Activated CD8-positive, alpha-beta T cell treated with anti-CD3 and anti-CD28 coated beads for 36 hours (primary cell): ENCODE results near the gene FRMD4A. TPM values are rescaled to one million over a fixed set of nuclear protein-coding genes. Genes with fewer than 3 reads are reported as not detected.

Experiments
- ATAC-seq: fragments of 200-7000 bp; cut with Tn5 transposase; one replicate; pipeline ENCODE4 v1.10.0; 2021; ENCODE audit warnings: mild to moderate bottlenecking, moderate library complexity
- CTCF ChIA-PET: fragments of 350-600 bp; sonication (Branson Sonifier 250); formaldehyde crosslinking; loops from one replicate; lab custom pipeline; 2021; ENCODE audit warnings: antibody characterized with exemption; lab: Charles Lee
- POLR2A ChIA-PET: fragments of 350-600 bp; sonication (Branson Sonifier 250); formaldehyde crosslinking; loops from one replicate; lab custom pipeline; 2021; ENCODE audit warnings: antibody characterized with exemption; lab: Charles Lee
- DNase-seq: peaks from one replicate; pipeline ENCODE4 v3.0.0-alpha.2; 2020
- H3K27ac Mint-ChIP-seq: one replicate; pipeline ENCODE4 v1.8.0; 2021; ENCODE audit warnings: mild to moderate bottlenecking, mixed read lengths
- H3K27me3 Mint-ChIP-seq: one replicate; pipeline ENCODE4 v1.8.0; 2021; ENCODE audit warnings: mixed read lengths
- H3K36me3 Mint-ChIP-seq: one replicate; pipeline ENCODE4 v1.8.0; 2021; ENCODE audit warnings: low read depth, mixed read lengths
- H3K4me1 Mint-ChIP-seq: one replicate; pipeline ENCODE4 v1.8.0; 2021; ENCODE audit warnings: low read depth, mixed read lengths
- H3K4me3 Mint-ChIP-seq: one replicate; pipeline ENCODE4 v1.8.0; 2021; ENCODE audit warnings: mild to moderate bottlenecking, moderate library complexity, mixed read lengths
- H3K9me3 Mint-ChIP-seq: one replicate; pipeline ENCODE4 v1.8.0; 2021; ENCODE audit warnings: mixed read lengths
- intact Hi-C: fragments of 100-400 bp; cut with micrococcal nuclease; formaldehyde crosslinking; loops from one replicate; pipeline ENCODE4 v1.10.0; 2022
- total RNA-seq, 2 experiments: library from RNA; stranded (reverse); gene quantifications; one replicate each; pipeline ENCODE4 v1.2.3, GENCODE V29; 2021
- TF ChIP-seq, protein P1 (sequence below): fragments of 200-600 bp; IDR thresholded peaks from one replicate; pipeline ENCODE4 v1.8.0; 2022; ENCODE audit warnings: antibody characterized with exemption, mild to moderate bottlenecking

Gene FRMD4A
- total RNA-seq, 2 experiments from 2014 or later: 2.1 to 2.8 TPM

DNA sequence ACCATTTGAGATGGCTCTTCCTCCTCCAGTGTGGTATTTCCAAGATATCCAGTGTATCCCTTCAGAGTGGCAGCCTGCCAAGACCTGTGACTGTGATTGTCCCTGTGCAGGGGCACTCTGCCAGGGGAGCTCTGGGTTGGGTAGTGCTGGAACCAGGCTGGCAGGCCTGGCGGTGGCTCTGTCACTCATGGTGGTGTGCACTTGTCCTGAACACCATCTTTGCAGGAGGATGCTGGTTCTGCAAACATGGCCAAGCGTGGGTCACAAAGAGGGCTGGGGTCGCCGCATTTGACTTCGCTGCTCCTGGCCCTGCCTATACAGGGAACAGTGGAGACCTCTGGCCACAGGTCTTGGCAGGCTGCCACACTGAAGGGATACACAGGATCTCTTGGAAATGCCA, 538.7 kb downstream of the FRMD4A start:
- Mint-ChIP-seq H3K36me3 (no peaks in the 10 kb centered on the region), H3K9me3 (no peaks in the 10 kb centered on the region), H3K4me1 (peaks cover 37% of the 10 kb centered on the region), H3K27me3 (no peaks in the 10 kb centered on the region), H3K4me3 (no peak overlapping the region), H3K27ac (no peak overlapping the region)
- ATAC-seq (no peak), DNase-seq (no peak)
- intact Hi-C loops: no loop called here
- POLR2A ChIA-PET: no interaction called here
- CTCF ChIA-PET: no interaction called here
- TF ChIP-seq, protein P1, sequence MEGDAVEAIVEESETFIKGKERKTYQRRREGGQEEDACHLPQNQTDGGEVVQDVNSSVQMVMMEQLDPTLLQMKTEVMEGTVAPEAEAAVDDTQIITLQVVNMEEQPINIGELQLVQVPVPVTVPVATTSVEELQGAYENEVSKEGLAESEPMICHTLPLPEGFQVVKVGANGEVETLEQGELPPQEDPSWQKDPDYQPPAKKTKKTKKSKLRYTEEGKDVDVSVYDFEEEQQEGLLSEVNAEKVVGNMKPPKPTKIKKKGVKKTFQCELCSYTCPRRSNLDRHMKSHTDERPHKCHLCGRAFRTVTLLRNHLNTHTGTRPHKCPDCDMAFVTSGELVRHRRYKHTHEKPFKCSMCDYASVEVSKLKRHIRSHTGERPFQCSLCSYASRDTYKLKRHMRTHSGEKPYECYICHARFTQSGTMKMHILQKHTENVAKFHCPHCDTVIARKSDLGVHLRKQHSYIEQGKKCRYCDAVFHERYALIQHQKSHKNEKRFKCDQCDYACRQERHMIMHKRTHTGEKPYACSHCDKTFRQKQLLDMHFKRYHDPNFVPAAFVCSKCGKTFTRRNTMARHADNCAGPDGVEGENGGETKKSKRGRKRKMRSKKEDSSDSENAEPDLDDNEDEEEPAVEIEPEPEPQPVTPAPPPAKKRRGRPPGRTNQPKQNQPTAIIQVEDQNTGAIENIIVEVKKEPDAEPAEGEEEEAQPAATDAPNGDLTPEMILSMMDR: no peak

DNA sequence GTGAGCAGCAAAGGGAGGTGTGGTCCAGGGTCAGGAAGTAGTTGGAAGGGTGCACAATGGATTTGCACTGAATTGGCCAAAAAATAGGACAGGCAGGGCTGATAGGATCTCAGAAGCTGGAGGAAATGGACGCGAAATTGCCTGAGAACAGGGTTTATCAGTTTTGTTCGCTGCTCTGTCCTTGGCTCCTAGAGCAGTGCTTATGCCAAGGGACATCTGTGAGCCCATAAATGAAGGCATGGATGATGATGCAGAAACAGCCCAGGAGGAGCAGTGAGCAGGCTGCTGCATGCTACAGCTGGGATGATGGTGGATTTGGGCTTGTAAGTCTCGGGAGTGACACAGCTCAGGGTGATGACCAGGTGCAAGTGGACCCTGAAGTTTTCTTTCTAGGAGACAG, 539.2 kb downstream of the FRMD4A start:
- no peak overlapping the region for H3K4me3 Mint-ChIP-seq
- H3K27me3 Mint-ChIP-seq: no peaks in the 10 kb centered on the region
- no peaks in the 10 kb centered on the region for H3K9me3 Mint-ChIP-seq
- no peak overlapping the region for H3K27ac Mint-ChIP-seq
- TF ChIP-seq, protein P1: no peak
- H3K36me3 Mint-ChIP-seq: no peaks in the 10 kb centered on the region
- ATAC-seq: no peak
- DNase-seq: no peak
- peaks cover 42% of the 10 kb centered on the region for H3K4me1 Mint-ChIP-seq
- ChIA-PET POLR2A (interaction anchor here (1.2 kb wide), 1 partner anchor 394 kb away, joined by 3 read pairs; no protein-coding TSS in a partner anchor), CTCF (no interaction called here)
- intact Hi-C loops: no loop called here

DNA sequence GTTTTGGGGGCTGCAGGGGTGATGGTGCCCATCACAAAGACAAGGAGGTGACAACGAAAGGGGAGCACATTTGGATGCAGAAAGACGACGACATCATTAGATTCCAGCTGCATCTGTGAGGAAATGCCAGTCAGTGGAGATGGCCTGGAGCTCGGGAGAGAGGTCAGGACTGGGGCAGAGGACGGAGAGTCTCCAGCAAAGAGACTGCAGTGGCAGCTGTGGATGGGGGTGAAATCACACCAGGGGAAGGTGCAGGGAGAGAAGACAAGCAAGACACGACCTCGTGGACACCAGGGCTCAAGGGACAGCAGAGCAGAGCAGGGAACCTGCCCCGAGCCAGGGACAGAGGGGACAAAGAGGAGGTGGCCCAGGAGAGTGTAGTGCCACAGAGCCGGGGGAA, 540.5 kb downstream of the FRMD4A start:
- TF ChIP-seq, protein P1: no peak
- ChIA-PET POLR2A (interaction anchor here (0.8 kb wide), 1 partner anchor 396 kb away, joined by 3 read pairs; no protein-coding TSS in a partner anchor), CTCF (interaction anchor here (1.7 kb wide), 1 partner anchor 30 kb away, joined by 4 read pairs; no protein-coding TSS in a partner anchor)
- no peaks in the 10 kb centered on the region for H3K36me3 Mint-ChIP-seq
- no peaks in the 10 kb centered on the region for H3K9me3 Mint-ChIP-seq
- ATAC-seq (no peak), DNase-seq (no peak)
- no peak overlapping the region for H3K27ac Mint-ChIP-seq
- intact Hi-C loops: no loop called here
- H3K27me3 Mint-ChIP-seq: no peaks in the 10 kb centered on the region
- H3K4me1 Mint-ChIP-seq: peaks cover 30% of the 10 kb centered on the region
- no peak overlapping the region for H3K4me3 Mint-ChIP-seq

DNA sequence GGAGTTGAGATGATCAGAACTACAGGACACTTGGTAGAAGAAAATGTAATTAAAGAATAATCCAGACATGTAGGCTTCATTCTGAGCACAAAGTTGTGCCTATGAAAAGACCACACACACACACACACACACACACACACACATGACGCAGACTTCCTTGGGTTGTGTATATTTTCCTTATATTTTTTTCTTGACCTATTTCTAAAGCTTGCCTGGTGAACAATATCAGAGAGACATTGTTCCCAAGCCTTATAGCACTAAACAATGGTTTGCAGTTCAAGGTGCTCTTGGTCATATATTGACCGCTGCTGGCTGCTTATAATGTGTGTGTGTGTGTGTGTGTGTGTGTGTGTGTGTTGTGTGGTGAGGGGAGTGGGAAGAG, 541.3 kb downstream of the FRMD4A start:
- no peaks in the 10 kb centered on the region for H3K27me3 Mint-ChIP-seq
- ChIA-PET CTCF (interaction anchor here (1.7 kb wide), 1 partner anchor 31 kb away, joined by 4 read pairs; no protein-coding TSS in a partner anchor), POLR2A (interaction anchor here (0.8 kb wide), 1 partner anchor 396 kb away, joined by 3 read pairs; no protein-coding TSS in a partner anchor)
- no peaks in the 10 kb centered on the region for H3K9me3 Mint-ChIP-seq
- H3K36me3 Mint-ChIP-seq: no peaks in the 10 kb centered on the region
- H3K4me1 Mint-ChIP-seq: peaks cover 26% of the 10 kb centered on the region
- DNase-seq (no peak), ATAC-seq (no peak)
- no peak overlapping the region for H3K4me3 Mint-ChIP-seq
- intact Hi-C loops: loop anchor here (5.0 kb wide), 1 partner anchor 398 kb away; no protein-coding TSS in a partner anchor
- TF ChIP-seq, protein P1: no peak
- peak overlapping the region; percentile 73 for H3K27ac Mint-ChIP-seq

DNA sequence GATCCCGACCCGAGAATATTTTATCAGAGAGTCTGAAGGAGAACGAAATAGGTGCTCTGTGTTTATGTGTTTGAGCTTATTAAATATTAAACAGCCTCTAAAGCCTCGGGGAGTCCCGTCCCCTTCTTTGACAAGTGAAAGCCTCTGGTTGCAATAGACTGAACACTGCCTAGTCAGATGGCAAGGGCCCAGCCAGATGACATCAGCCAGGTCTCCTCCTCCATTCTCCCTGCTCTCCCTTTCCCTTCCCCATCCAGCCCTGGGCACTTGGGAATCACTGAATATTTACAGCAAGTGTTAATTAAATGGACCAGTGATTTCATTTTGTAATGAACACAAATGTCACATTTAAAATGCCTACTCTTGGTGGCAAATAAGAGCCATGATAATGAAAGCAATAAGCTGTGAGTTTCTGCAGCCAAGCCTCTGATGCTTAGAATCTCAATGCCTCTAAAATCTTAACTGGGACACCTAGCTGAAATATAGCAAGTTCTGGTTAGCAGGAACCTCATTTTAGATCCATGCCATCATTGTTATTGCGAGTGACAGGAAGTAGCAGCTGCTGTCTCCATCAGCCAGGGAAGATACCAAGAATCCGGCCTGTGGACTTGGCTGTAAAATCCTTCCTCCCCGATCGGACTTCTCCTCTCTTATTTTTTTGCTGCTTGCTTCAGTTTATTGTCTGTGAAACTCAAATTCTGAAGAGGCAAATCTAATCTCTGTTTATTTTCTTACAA, 541.8 kb downstream of the FRMD4A start:
- peak overlapping the region; percentile 73 for H3K27ac Mint-ChIP-seq
- ChIA-PET POLR2A (no interaction called here), CTCF (interaction anchor here (0.7 to 1.7 kb wide), 3 partner anchors 8 to 305 kb away, joined by 3 to 4 read pairs (median 3); no protein-coding TSS in a partner anchor)
- H3K27me3 Mint-ChIP-seq: no peaks in the 10 kb centered on the region
- no peak overlapping the region for H3K4me3 Mint-ChIP-seq
- TF ChIP-seq, protein P1: no peak
- DNase-seq: peak; percentile 17
- H3K4me1 Mint-ChIP-seq: peaks cover 31% of the 10 kb centered on the region
- no peak for ATAC-seq
- no peaks in the 10 kb centered on the region for H3K36me3 Mint-ChIP-seq
- H3K9me3 Mint-ChIP-seq: no peaks in the 10 kb centered on the region
- intact Hi-C loops: loop anchor here (5.0 kb wide), 1 partner anchor 398 kb away; no protein-coding TSS in a partner anchor
